T1000 (cell line): ENCODE results near the gene CD4.

Experiments
- DNase-seq: peaks from one replicate; lab custom pipeline; 2025; ENCODE audit warnings: mixed read lengths; lab: John Stamatoyannopoulos, UW

The CD4 gene

GRCh38 chr12:6816598-6816997 lies 27.3 kb downstream of the CD4 start:
- no peak for DNase-seq

GRCh38 chr12:6817098-6817497 lies 27.8 kb downstream of the CD4 start:
- DNase-seq: no peak

GRCh38 chr12:6817662-6818157 lies 28.4 kb downstream of the CD4 start:
- DNase-seq: no peak

- no peak for DNase-seq
Measured at GRCh38 chr12:6818222-6818621, 28.9 kb downstream of the CD4 start.

GRCh38 chr12:6818645-6819044 lies 29.3 kb downstream of the CD4 start:
- DNase-seq: no peak

GRCh38 chr12:6819106-6820030 lies 30.0 kb downstream of the CD4 start:
- DNase-seq: no peak

- no peak for DNase-seq
Measured at GRCh38 chr12:6820166-6820565, 30.8 kb downstream of the CD4 start.

GRCh38 chr12:6821591-6822425 lies 32.5 kb downstream of the CD4 start, which contains the start of gene GPR162:
GPR162 (plus strand) TSS chr12:6821821; CDS start chr12:6823899, 2,078 bp downstream.
- peak; percentile 46 for DNase-seq

- DNase-seq: no peak
Measured at GRCh38 chr12:6822426-6823135, 33.3 kb downstream of the CD4 start.

- DNase-seq: no peak
Measured at GRCh38 chr12:6823182-6824084, 34.1 kb downstream of the CD4 start.

GRCh38 chr12:6824085-6824775 lies 34.9 kb downstream of the CD4 start:
- no peak for DNase-seq

- DNase-seq: no peak
Measured at GRCh38 chr12:6824901-6825381, 35.6 kb downstream of the CD4 start.

- peak; percentile 56 for DNase-seq
Measured at GRCh38 chr12:6825398-6826124, 36.2 kb downstream of the CD4 start.

GRCh38 chr12:6826125-6826733 lies 36.9 kb downstream of the CD4 start:
- no peak for DNase-seq

GRCh38 chr12:6826734-6827436 lies 37.6 kb downstream of the CD4 start:
- DNase-seq: no peak

GRCh38 chr12:6827437-6827911 lies 38.1 kb downstream of the CD4 start:
- peak; percentile 53 for DNase-seq

GRCh38 chr12:6827982-6828780 lies 38.9 kb downstream of the CD4 start, which contains the start of gene P3H3:
P3H3 (plus strand) TSS chr12:6828407; CDS start chr12:6828441, 34 bp downstream.
- DNase-seq: peak; percentile 19
